ENCODE data around the gene SMARCA5.

The SMARCA5 gene

DNA sequence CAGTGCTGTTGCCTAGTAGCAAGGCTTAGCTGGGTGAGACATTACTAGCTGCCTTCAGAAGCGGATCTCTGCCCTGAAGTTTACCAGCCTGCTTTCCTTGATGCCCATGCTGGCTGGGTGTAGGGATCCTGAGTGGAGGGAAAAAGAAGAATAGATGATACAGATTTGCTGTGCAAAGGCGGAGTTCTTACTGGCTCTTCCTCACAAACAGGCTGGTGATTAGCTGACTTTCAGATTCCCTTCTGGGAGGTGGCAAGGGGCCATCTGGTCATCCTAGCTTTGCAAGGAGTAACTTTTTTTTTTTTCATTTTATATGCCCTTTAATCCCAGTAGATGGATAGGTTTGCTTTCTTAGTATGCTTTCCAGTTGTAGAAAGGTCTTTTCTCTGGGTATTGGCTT, 44.8 kb downstream of the SMARCA5 start:
- no peak for DNase-seq (ENCODE audit: low read depth)
- no peak overlapping the region; the same call in 1 of the 2 replicates for H3K4me3 ChIP-seq (ENCODE audit: low read length)
- TF ChIP-seq, protein P1, sequence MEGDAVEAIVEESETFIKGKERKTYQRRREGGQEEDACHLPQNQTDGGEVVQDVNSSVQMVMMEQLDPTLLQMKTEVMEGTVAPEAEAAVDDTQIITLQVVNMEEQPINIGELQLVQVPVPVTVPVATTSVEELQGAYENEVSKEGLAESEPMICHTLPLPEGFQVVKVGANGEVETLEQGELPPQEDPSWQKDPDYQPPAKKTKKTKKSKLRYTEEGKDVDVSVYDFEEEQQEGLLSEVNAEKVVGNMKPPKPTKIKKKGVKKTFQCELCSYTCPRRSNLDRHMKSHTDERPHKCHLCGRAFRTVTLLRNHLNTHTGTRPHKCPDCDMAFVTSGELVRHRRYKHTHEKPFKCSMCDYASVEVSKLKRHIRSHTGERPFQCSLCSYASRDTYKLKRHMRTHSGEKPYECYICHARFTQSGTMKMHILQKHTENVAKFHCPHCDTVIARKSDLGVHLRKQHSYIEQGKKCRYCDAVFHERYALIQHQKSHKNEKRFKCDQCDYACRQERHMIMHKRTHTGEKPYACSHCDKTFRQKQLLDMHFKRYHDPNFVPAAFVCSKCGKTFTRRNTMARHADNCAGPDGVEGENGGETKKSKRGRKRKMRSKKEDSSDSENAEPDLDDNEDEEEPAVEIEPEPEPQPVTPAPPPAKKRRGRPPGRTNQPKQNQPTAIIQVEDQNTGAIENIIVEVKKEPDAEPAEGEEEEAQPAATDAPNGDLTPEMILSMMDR (conservative IDR thresholded peaks at IDR 0.05; ENCODE audit: low read length): no peak

DNA sequence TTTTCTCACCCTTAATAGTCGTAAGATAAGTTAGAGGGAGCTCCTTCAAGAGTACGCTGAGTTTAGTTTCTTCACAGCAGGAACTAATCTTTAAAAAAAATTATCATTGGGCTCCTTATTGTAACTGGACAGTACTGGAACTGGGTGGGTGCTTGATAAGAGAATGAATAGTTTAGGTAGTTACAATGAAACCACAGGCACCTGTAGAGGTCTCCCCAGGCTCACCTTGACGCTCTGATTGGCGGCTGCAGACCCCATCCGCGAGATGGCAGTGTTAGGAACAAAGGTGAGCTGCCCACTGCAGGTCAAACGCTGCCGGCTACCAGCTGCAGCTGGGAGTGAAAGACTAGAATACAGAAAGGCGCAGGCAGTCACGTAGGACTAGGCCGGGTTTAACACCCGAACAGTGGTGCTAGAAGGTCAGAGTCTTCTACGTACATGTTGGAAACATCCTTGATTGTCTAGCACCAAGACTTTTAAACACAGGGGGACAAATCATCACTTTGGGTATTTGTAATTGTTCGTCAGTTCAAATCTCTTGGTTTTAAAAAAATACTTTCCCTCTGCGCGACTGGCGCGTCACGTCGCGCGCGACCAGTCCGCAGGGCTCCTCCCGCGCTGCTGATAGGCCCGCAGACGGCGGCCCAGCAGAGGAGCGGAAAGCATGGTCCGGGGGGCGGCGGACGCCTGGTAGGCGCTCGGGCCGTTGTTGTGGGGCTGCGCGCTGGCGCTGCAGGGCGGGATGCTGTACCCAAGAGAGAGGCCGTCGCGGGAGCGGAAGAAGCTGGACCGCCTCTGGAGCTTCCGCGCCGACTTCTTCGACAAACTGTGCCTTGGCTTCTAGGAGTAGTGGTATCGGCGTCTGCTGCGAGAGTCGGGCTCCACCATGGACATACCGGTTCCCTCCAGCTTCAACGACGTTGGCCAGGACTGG, 45.6 kb downstream of the SMARCA5 start:
- peak; percentile 50 for DNase-seq (ENCODE audit: low read depth)
- TF ChIP-seq, protein P1 (conservative IDR thresholded peaks at IDR 0.05; ENCODE audit: low read length): peak; percentile 34
- H3K4me3 ChIP-seq (ENCODE audit: low read length): peak overlapping the region; percentile 72

DNA sequence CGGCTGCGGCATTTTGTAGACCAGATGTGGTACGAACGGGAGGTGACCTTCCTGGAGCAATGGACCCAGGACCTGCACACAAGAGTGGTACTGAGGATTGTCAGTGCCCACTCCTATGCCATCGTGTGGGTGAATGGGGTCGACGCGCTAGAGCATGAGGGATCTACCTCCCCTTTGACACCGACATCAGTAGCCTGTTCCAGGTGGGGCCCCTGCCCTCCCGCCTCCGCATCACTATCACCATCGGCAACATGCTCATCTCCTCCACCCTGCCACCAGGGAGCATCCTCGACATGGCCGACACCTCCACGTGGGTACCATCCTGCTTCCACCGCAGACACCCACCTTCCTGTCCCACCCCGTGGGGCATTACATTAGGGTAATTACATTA, 46.2 kb downstream of the SMARCA5 start:
- H3K4me3 ChIP-seq (ENCODE audit: low read length): peak overlapping the region; percentile 72
- no peak for DNase-seq (ENCODE audit: low read depth)
- TF ChIP-seq, protein P1 (conservative IDR thresholded peaks at IDR 0.05; ENCODE audit: low read length): no peak

DNA sequence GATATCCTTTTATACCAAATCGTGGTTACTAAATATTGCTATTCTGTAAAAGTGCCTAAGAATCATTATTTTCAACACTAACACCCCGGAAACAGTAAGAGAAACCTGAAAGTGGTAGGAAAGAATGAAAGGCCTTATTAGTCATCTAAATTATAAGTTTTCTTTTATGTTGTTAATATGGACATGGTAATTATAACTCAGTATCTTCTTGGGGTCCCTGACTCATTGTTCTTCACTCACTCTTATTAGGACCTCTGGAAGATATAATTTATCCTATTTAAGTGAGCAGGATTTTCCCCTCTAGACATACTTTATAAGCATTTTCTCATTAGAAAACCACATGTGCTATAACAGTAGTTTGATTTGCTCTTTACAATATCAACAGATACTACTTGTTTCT, 51.0 kb downstream of the SMARCA5 start:
- no peak for DNase-seq (ENCODE audit: low read depth)
- TF ChIP-seq, protein P1 (conservative IDR thresholded peaks at IDR 0.05; ENCODE audit: low read length): no peak
- no peak overlapping the region for H3K4me3 ChIP-seq (ENCODE audit: low read length)

DNA sequence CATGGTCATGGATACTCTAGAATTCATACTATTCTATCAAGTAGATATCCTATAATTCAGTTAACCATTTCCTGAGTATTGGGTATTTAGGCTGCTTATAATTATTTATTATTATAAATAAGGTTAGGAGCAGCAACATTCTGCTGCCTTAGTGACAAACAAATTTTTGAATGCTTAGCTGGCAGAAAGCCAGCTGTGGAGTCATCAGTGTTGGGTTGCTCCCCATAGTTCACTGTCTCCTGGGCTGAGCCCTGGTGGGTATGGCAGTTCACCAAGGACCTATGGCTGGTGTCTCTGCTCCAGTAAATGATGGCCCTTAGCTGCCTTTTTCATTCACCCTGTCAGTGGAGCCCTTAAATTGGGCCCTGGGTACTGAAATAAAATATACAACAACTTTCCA, 61.8 kb downstream of the SMARCA5 start:
- no peak overlapping the region for H3K4me3 ChIP-seq (ENCODE audit: low read length)
- TF ChIP-seq, protein P1 (conservative IDR thresholded peaks at IDR 0.05; ENCODE audit: low read length): no peak
- DNase-seq (ENCODE audit: low read depth): no peak

DNA sequence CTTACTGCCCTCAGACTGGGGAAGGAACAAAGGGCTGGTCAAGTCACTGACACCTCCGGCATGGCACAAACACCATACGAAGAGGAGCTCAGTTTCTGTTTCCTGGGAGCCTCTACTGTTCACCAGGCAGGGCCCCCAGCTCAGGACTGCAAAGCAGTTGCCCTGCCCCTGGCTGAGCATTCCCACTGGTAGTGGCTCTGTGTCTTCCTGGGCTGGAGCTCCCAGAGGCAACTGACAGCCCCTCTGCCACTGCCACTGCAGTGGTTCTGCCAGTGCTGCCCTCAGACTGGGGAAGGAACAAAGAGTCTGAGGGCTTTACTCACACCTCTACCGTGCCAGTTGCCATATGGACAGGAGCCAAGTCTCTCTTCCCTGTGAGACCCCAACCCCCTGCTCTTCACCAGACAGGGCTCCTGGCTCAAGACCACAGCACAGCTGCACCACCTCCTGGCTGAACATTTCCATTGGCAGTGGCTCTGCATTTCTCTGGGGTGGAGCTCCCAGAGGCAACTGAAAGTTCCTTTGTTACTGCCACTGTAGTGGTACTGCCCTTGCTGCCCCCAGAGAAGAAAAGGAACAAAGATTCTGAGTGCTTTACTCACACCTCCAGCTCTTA, 67.9 kb downstream of the SMARCA5 start:
- no peak overlapping the region for H3K4me3 ChIP-seq (ENCODE audit: low read length)
- no peak for DNase-seq (ENCODE audit: low read depth)
- TF ChIP-seq, protein P1 (conservative IDR thresholded peaks at IDR 0.05; ENCODE audit: low read length): no peak

DNA sequence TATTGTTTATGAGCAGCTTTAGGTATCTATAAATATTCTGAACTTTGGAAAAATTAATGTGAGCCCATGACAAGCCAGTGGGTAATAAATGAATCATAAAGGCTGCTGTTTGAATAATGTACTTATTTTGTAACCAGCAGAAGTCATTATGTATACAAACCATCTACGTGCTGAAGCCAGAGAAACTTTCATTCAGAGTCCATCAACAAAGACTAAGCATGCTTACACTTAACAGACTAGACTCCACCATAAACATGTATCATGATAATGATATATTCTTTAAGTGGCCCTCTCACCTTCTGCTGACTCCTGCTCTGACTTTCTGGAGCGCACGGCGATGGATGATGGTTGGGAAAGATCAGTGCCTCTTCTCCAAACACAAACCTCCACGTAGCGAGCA, 72.0 kb downstream of the SMARCA5 start:
- TF ChIP-seq, protein P1 (conservative IDR thresholded peaks at IDR 0.05; ENCODE audit: low read length): no peak
- no peak for DNase-seq (ENCODE audit: low read depth)
- H3K4me3 ChIP-seq (ENCODE audit: low read length): no peak overlapping the region
